Right renal cortex interstitium (tissue), 3 donors: ENCODE measurements around the gene OR51I2. TPM values are rescaled to one million over a fixed set of nuclear protein-coding genes. Genes with fewer than 3 reads are reported as not detected.

Experiments used
- DNase-seq, 3 donors: peaks; one replicate each; pipeline ENCODE4 v3.0.0-alpha.2; 2013; ENCODE audit warnings: low read depth in 3 of 3, low spot score in 2 of 3
- polyA plus RNA-seq, 3 donors: library from polyadenylated mRNA; unstranded; fragments of 120-200 nt; gene quantifications; one replicate each; pipeline ENCODE4 v1.2.1, GENCODE V29; 2013; ENCODE audit not compliant: insufficient read length in 3 of 3

Gene OR51I2
- polyA plus RNA-seq, 3 donors: not detected

DNA sequence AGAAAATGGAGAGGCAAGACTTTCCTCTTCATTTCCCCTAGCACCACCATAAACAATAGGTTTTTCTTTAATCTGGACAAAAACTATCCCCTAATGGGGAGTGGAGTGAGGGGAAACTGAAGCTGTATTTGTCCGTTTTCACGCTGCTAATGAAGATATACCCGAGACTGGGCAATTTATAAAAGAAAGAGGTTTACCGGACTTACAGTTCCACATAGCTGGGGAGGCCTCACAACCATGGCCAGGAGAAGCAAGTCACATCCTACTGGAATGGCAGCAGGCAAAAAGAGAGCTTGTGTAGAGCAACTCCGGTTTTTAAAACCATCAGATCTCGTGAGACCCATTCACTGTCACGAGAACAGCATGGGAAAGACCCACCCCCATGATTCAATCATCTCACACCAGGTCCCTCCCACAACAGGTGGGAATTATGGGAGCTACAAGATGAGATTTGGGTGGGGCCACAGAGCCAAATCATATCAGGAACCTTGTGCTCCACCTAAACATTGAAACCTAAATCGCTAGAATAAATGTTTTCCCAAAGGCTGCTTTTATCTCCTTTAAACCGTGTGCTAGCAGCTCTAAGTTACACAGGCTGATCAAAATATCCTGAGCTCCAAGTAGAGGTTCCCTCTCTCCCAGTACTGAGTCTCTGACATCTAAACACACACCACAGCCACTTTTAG, 56.4 kb downstream of the OR51I2 start:
- DNase-seq: no peak

Other genes with a start within 250 kb of the OR51I2 start
- not detected for gene OR51V1, start 248.6 kb upstream of the OR51I2 start, polyA plus RNA-seq
- 100 to 1,000 TPM; 146 to 221 (median 152) TPM for gene HBB, start 222.3 kb upstream of the OR51I2 start, polyA plus RNA-seq
- 1 to 10 TPM; 1.9 to 2.2 (median 2.1) TPM for gene HBD, start 214.8 kb upstream of the OR51I2 start, polyA plus RNA-seq
- gene HBG1, start 199.5 kb upstream of the OR51I2 start, polyA plus RNA-seq: 1 to 10 TPM; 3.5 to 6.3 (median 5.8) TPM
- 1,000 to 10,000 TPM; 2,105 to 2,538 (median 2,461) TPM for gene HBG2, start 194.5 kb upstream of the OR51I2 start, polyA plus RNA-seq
- gene HBE1, start 179.4 kb upstream of the OR51I2 start, polyA plus RNA-seq: 10 to 100 TPM in 1 of 3 donors, 1 to 10 TPM in 2; 7.4 to 13.8 (median 8.1) TPM
- under 1 TPM in 1 of 3 donors, not detected in 2; 0.22 TPM for gene OR51B4, start 147.4 kb upstream of the OR51I2 start, polyA plus RNA-seq
- not detected for gene OR51B2, start 125.0 kb upstream of the OR51I2 start, polyA plus RNA-seq
- under 1 TPM; 0.14 to 0.49 (median 0.14) TPM for gene OR51B5, start 105.8 kb upstream of the OR51I2 start, polyA plus RNA-seq
- not detected for gene OR51B6, start 97.8 kb upstream of the OR51I2 start, polyA plus RNA-seq
- not detected for gene OR51M1, start 65.5 kb upstream of the OR51I2 start, polyA plus RNA-seq
- not detected for gene OR51Q1, start 27.2 kb upstream of the OR51I2 start, polyA plus RNA-seq
- not detected for gene OR51I1, start 7.8 kb upstream of the OR51I2 start, polyA plus RNA-seq
- not detected for gene OR52D1, start 39.4 kb downstream of the OR51I2 start, polyA plus RNA-seq
- not detected for gene UBQLN3, start 60.6 kb downstream of the OR51I2 start, polyA plus RNA-seq
- under 1 TPM; 0.43 to 0.57 (median 0.43) TPM for gene UBQLNL, start 67.4 kb downstream of the OR51I2 start, polyA plus RNA-seq
- not detected for gene OR52H1, start 99.2 kb downstream of the OR51I2 start, polyA plus RNA-seq
- not detected for gene OR52B6, start 131.6 kb downstream of the OR51I2 start, polyA plus RNA-seq
- 10 to 100 TPM; 15.8 to 64.3 (median 50.1) TPM for gene TRIM6, start 147.3 kb downstream of the OR51I2 start, polyA plus RNA-seq
- gene TRIM34, start 175.7 kb downstream of the OR51I2 start, polyA plus RNA-seq: 10 to 100 TPM in 1 of 3 donors, 1 to 10 TPM in 2; 6.7 to 11.4 (median 8.8) TPM
- gene TRIM5, start 235.8 kb downstream of the OR51I2 start, polyA plus RNA-seq: 10 to 100 TPM; 35.7 to 44.1 (median 44.0) TPM
- 1 to 10 TPM; 7.0 to 9.9 (median 7.3) TPM for gene TRIM22, start 240.5 kb downstream of the OR51I2 start, polyA plus RNA-seq